Activated CD8-positive, alpha-beta memory T cell treated with anti-CD3 and anti-CD28 coated beads, Interleukin-2, amount 50 U/mL, for 1 hour (primary cell): ENCODE measurements around the gene CORO1C.
A peak's percentile ranks its signal among the peaks of the same experiment; 100 is the strongest.
"Not testable (repeated sequence)": the region's sequence is repeated elsewhere in the genome, so short reads cannot be mapped to it uniquely, and the experiment has no call there.

Source experiments
- DNase-seq: peaks from one replicate; pipeline ENCODE4 v3.0.0-alpha.2; 2020; ENCODE audit errors: extremely low read depth

Gene CORO1C

GRCh38 chr12:108672054-108672453 is 59.3 kb downstream of the CORO1C start:
- DNase-seq: no peak

GRCh38 chr12:108671110-108671509 is 60.2 kb downstream of the CORO1C start:
- DNase-seq: no peak

GRCh38 chr12:108670066-108670631 is 61.2 kb downstream of the CORO1C start:
- DNase-seq: no peak

- DNase-seq: no peak
These were observed 62.8 kb downstream of the CORO1C start for GRCh38 chr12:108668542-108668941.

- DNase-seq: no peak
These were observed 63.3 kb downstream of the CORO1C start for GRCh38 chr12:108668063-108668462.

- no peak for DNase-seq
These were observed 64.0 kb downstream of the CORO1C start for GRCh38 chr12:108667349-108667748.

GRCh38 chr12:108666401-108666881 is 64.9 kb downstream of the CORO1C start:
- no peak for DNase-seq

GRCh38 chr12:108665608-108666202 is 65.6 kb downstream of the CORO1C start:
- DNase-seq: no peak

- DNase-seq: peak; percentile 65
These were observed 66.7 kb downstream of the CORO1C start for GRCh38 chr12:108664338-108665258.

- DNase-seq: no peak
These were observed 67.8 kb downstream of the CORO1C start for GRCh38 chr12:108663324-108664015.

- DNase-seq: not testable (repeated sequence)
These were observed 73.2 kb downstream of the CORO1C start for GRCh38 chr12:108658115-108658514.

GRCh38 chr12:108657130-108657745 is 74.1 kb downstream of the CORO1C start:
- DNase-seq: no peak

GRCh38 chr12:108656247-108656646 is 75.1 kb downstream of the CORO1C start:
- not testable (repeated sequence) for DNase-seq

- not testable (repeated sequence) for DNase-seq
These were observed 75.5 kb downstream of the CORO1C start for GRCh38 chr12:108655812-108656175.

GRCh38 chr12:108654622-108655021 is 76.7 kb downstream of the CORO1C start:
- not testable (repeated sequence) for DNase-seq

- DNase-seq: no peak
These were observed 77.4 kb downstream of the CORO1C start for GRCh38 chr12:108653922-108654321.

GRCh38 chr12:108653082-108653516 is 78.2 kb downstream of the CORO1C start:
- DNase-seq: no peak

GRCh38 chr12:108650083-108650482 is 81.2 kb downstream of the CORO1C start:
- DNase-seq: no peak

- no peak for DNase-seq
These were observed 81.6 kb downstream of the CORO1C start for GRCh38 chr12:108649669-108650068.

- no peak for DNase-seq
These were observed 82.2 kb downstream of the CORO1C start for GRCh38 chr12:108649126-108649525.

GRCh38 chr12:108648371-108648770 is 82.9 kb downstream of the CORO1C start:
- DNase-seq: no peak
